ENCODE data around the gene SEMA6B. TPM values are rescaled to one million over a fixed set of nuclear protein-coding genes. Genes with fewer than 3 reads are reported as not detected.

Gene SEMA6B
- total RNA-seq, 2 donors from 2014 or later, result 3.9 to 10.8 TPM

- no peaks in the 10 kb centered on the region for H3K27me3 ChIP-seq
- peak; percentile 66 for DNase-seq (ENCODE audit: low spot score)
- peaks cover 0 to 39% of the 10 kb centered on the region in 2 donors for H3K4me1 ChIP-seq
- no peaks in the 10 kb centered on the region for H3K9me3 ChIP-seq
- TF ChIP-seq CTCF (IDR thresholded peaks at IDR 0.05), result no peak
- peak within 1 kb of the TSS; percentile 41 to 48 for H3K4me3 ChIP-seq
- no peaks in the 10 kb centered on the region for H3K36me3 ChIP-seq
- H3K27ac ChIP-seq, result peak within 1 kb of the TSS; percentile 65 to 69
Measured at GRCh38 chr19:4534836-4535658, 24.4 kb downstream of the SEMA6B start, which contains the start of gene PLIN5. PLIN5 (minus strand) TSS chr19:4535224; CDS start chr19:4534074, 1,150 bp downstream.

DNA sequence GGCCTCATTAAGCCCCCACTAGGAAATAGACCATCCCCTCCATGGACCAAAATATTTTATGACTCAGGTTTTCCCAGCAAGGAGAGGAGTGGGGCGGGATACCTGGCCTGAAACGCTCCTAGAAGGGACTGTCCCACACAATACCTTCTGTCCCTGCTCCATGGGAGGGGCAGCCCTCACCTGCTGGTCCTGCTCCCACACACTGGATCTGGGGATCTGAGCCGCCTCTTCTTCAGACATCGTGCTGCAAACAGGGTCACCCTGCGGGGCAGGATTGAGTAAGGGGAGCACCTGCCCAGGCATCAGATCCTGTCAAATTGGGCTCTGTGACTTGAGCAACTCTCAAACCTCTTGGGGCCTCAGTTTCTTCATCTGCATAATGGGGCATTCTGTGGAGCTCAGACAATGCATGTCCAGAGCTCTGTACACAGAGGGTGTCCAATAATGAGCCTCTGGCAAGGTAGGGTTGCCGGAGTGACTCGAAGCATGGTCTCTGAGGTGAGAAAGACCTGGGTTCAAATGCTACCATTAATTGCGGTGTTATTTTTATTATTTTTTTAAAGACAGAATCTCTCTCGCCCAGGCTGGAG lies 25.6 kb downstream of the SEMA6B start:
- peak overlapping the region in 1 of 2 donors; percentile 48 for H3K4me3 ChIP-seq
- no peaks in the 10 kb centered on the region for H3K9me3 ChIP-seq
- peak overlapping the region in 1 of 2 donors; percentile 69 for H3K27ac ChIP-seq

DNA sequence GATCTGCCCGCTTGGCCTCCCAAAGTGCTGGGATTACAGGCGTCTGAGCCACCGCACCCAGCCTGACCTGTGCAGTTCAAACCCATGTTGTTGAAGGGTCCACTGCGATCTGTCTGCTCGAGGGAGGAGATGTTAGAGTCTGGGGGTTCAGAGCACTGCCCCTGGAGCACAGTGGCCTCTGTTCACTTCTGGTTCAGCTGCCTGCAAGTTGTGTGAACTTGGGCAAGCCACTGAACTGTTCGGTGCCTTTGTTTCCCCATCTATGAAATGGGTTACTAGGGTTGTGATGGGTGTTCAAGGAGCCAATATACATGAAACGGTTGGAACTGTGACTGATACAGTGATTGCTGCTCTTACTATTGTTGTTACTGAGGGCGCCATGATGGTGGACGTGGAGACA lies 26.1 kb downstream of the SEMA6B start:
- TF ChIP-seq CTCF (IDR thresholded peaks at IDR 0.05), result no peak
- DNase-seq (ENCODE audit: low spot score), result no peak
- Histone ChIP-seq H3K36me3 (no peaks in the 10 kb centered on the region), H3K4me3 (no peak overlapping the region), H3K27me3 (no peaks in the 10 kb centered on the region), H3K9me3 (no peaks in the 10 kb centered on the region), H3K27ac (no peak overlapping the region), H3K4me1 (peaks cover 0 to 39% of the 10 kb centered on the region in 2 donors)

More for the DNA sequence above, 25.6 kb downstream of the SEMA6B start:
- Histone ChIP-seq H3K4me1 (peaks cover 0 to 39% of the 10 kb centered on the region in 2 donors), H3K36me3 (no peaks in the 10 kb centered on the region), H3K27me3 (no peaks in the 10 kb centered on the region)
- TF ChIP-seq CTCF (IDR thresholded peaks at IDR 0.05), result no peak
- DNase-seq (ENCODE audit: low spot score), result no peak

- peaks cover 0 to 28% of the 10 kb centered on the region in 2 donors for H3K4me1 ChIP-seq
- TF ChIP-seq CTCF (IDR thresholded peaks at IDR 0.05), result no peak
- H3K27ac ChIP-seq, result no peak overlapping the region
- H3K36me3 ChIP-seq, result no peaks in the 10 kb centered on the region
- DNase-seq (ENCODE audit: low spot score), result no peak
- no peaks in the 10 kb centered on the region for H3K27me3 ChIP-seq
- no peaks in the 10 kb centered on the region for H3K9me3 ChIP-seq
- H3K4me3 ChIP-seq, result no peak overlapping the region
Measured at GRCh38 chr19:4531562-4532165, 27.8 kb downstream of the SEMA6B start.

GRCh38 chr19:4529924-4530522 lies 29.5 kb downstream of the SEMA6B start:
- no peak for TF ChIP-seq CTCF (IDR thresholded peaks at IDR 0.05)
- no peak for DNase-seq (ENCODE audit: low spot score)
- Histone ChIP-seq H3K4me1 (peaks cover 0 to 17% of the 10 kb centered on the region in 2 donors), H3K27me3 (no peaks in the 10 kb centered on the region), H3K27ac (no peak overlapping the region), H3K36me3 (no peaks in the 10 kb centered on the region), H3K4me3 (no peak overlapping the region), H3K9me3 (no peaks in the 10 kb centered on the region)

Data from right atrium auricular region (tissue), 2 donors.